A549 (cell line): ENCODE data around the gene RBMS3. TPM values are rescaled to one million over a fixed set of nuclear protein-coding genes. Genes with fewer than 3 reads are reported as not detected.

Experiments
- ATAC-seq, 2 experiments: fragments of 200-7000 bp in 1 of 2; fragments of >200 bp in 1 of 2; cut with Nextera tagmentation in 1 of 2; cut with Tn5 transposase in 1 of 2; 3 replicates each; pipeline versions ENCODE4 v1.8.0 to v1.9.1; 2018 to 2020; ENCODE audit warnings: mild to moderate bottlenecking in 1 of 2, moderate library complexity in 1 of 2
- CTCF ChIA-PET: fragments of 300-600 bp; sonication (Branson Sonifier 250); formaldehyde crosslinking; extraction: SDS; loops from one replicate; lab custom pipeline; 2021; ENCODE audit warnings: antibody characterized with exemption, inconsistent platforms; lab: Yijun Ruan, JAX
- POLR2A ChIA-PET: fragments of 350-600 bp; formaldehyde crosslinking; extraction: SDS; loops from one replicate; lab custom pipeline; 2021; ENCODE audit warnings: antibody characterized with exemption, inconsistent platforms; lab: Yijun Ruan, JAX
- DNase-seq, 2 experiments: peaks; one replicate each; pipeline versions ENCODE4 v3.0.0 to v3.0.0-alpha.2; 2011 to 2016; ENCODE audit warnings: low read depth in 1 of 2, low spot score in 1 of 2
- FAIRE-seq: peaks from 2 replicates; lab custom pipeline; 2011; peaks lifted over from hg19 to GRCh38; lab: Jason Lieb, UNC
- H3K27ac ChIP-seq, 2 experiments: fragments of >200 bp; sonication (Bioruptor Twin); formaldehyde crosslinking; 3 replicates each; pipeline ENCODE4 v1.5.1; 2016 to 2017
- H3K4me1 ChIP-seq: fragments of >200 bp; sonication (Bioruptor Twin); formaldehyde crosslinking; 3 replicates; pipeline ENCODE4 v1.6.1; 2016
- H3K4me2 ChIP-seq: fragments of >200 bp; sonication (Bioruptor Twin); formaldehyde crosslinking; 3 replicates; pipeline ENCODE4 v1.6.1; 2016
- H3K4me3 ChIP-seq: fragments of >200 bp; sonication (Bioruptor Twin); formaldehyde crosslinking; 3 replicates; pipeline ENCODE4 v1.5.1; 2016
- H3K9me3 ChIP-seq: fragments of >200 bp; sonication (Bioruptor Twin); formaldehyde crosslinking; 3 replicates; pipeline ENCODE4 v1.6.1; 2016
- BHLHE40 ChIP-seq: IDR thresholded peaks from 2 replicates; pipeline ENCODE4 v1.6.1; 2012; ENCODE audit warnings: low read depth, low read length, inconsistent platforms
- E2F6 ChIP-seq: IDR thresholded peaks from 2 replicates; pipeline ENCODE4 v1.6.1; 2012; ENCODE audit warnings: low read depth, borderline replicate concordance
- EHF ChIP-seq: fragments of 250-450 bp; sonication (Bioruptor Pico); IDR thresholded peaks from 2 replicates; pipeline ENCODE4 v1.5.0; 2020; ENCODE audit warnings: mild to moderate bottlenecking
- EP300 ChIP-seq, 2 experiments: fragments of >200 bp; sonication (Bioruptor Twin); formaldehyde crosslinking; IDR thresholded peaks; 2 replicates in 1 of 2; 3 replicates in 1 of 2; pipeline ENCODE4 v1.6.1; 2016 to 2017
- FOSL2 ChIP-seq, 2 experiments: fragments of 450-650 bp in 1 of 2; fragments of >200 bp in 1 of 2; sonication (Bioruptor Twin) in 1 of 2; formaldehyde crosslinking; IDR thresholded peaks; 2 replicates each; pipeline versions ENCODE4 v1.5.0 to v1.6.1; 2016 to 2020; ENCODE audit warnings: mild to moderate bottlenecking in 1 of 2, moderate library complexity in 1 of 2
- FOXS1 ChIP-seq: fragments of 250-450 bp; sonication (Bioruptor Pico); IDR thresholded peaks from 2 replicates; pipeline ENCODE4 v1.5.0; 2020; ENCODE audit warnings: mild to moderate bottlenecking, moderate library complexity
- GATA3 ChIP-seq: IDR thresholded peaks from 2 replicates; pipeline ENCODE4 v1.6.1; 2012; ENCODE audit warnings: borderline replicate concordance
- HDAC2 ChIP-seq: fragments of 200-600 bp; sonication (generic); IDR thresholded peaks from 2 replicates; pipeline ENCODE4 v1.6.1; 2016
- HEYL ChIP-seq: fragments of 250-450 bp; sonication (Bioruptor Pico); IDR thresholded peaks from 2 replicates; pipeline ENCODE4 v1.8.0; 2021; ENCODE audit warnings: mild to moderate bottlenecking, moderate library complexity
- HOXB5 ChIP-seq: fragments of 250-450 bp; sonication (Bioruptor Pico); IDR thresholded peaks from 2 replicates; pipeline ENCODE4 v1.5.0; 2020; ENCODE audit warnings: mild to moderate bottlenecking, moderate library complexity
- KDM1A ChIP-seq: fragments of 200-600 bp; sonication (generic); IDR thresholded peaks from 2 replicates; pipeline ENCODE4 v1.6.1; 2016; ENCODE audit warnings: low read depth, mild to moderate bottlenecking
- KDM5A ChIP-seq: fragments of 200-600 bp; sonication (generic); IDR thresholded peaks from 2 replicates; pipeline ENCODE4 v1.6.1; 2016; ENCODE audit warnings: antibody characterized with exemption, mild to moderate bottlenecking
- MAFK ChIP-seq: fragments of 450-650 bp; IDR thresholded peaks from 2 replicates; pipeline ENCODE4 v1.6.1; 2014; ENCODE audit not compliant: partially characterized antibody
- MAX ChIP-seq: IDR thresholded peaks from 2 replicates; pipeline ENCODE4 v1.6.1; 2012
- PBX3 ChIP-seq: IDR thresholded peaks from 2 replicates; pipeline ENCODE4 v1.6.1; 2012
- PHF8 ChIP-seq: fragments of 200-600 bp; sonication (generic); IDR thresholded peaks from 2 replicates; pipeline ENCODE4 v1.6.1; 2016; ENCODE audit warnings: low read depth, mild to moderate bottlenecking, antibody characterized with exemption, moderate library complexity, borderline replicate concordance
- RARB ChIP-seq: fragments of 250-450 bp; sonication (Bioruptor Pico); IDR thresholded peaks from 2 replicates; pipeline ENCODE4 v1.8.0; 2021; ENCODE audit warnings: mild to moderate bottlenecking, moderate library complexity
- RCOR1 ChIP-seq: fragments of 150-350 bp; IDR thresholded peaks from 2 replicates; pipeline ENCODE4 v1.6.1; 2014; ENCODE audit warnings: antibody characterized with exemption, low read length, low read depth
- RNF2 ChIP-seq: fragments of 200-600 bp; sonication (generic); IDR thresholded peaks from 2 replicates; pipeline ENCODE4 v1.6.1; 2016; ENCODE audit warnings: low read depth, mild to moderate bottlenecking, antibody characterized with exemption, moderate library complexity, borderline replicate concordance
- SMC3 ChIP-seq: fragments of >200 bp; sonication (Bioruptor Twin); formaldehyde crosslinking; IDR thresholded peaks from 3 replicates; pipeline ENCODE4 v1.6.1; 2018; ENCODE audit warnings: inconsistent platforms
- SREBF2 ChIP-seq: fragments of 450-650 bp; IDR thresholded peaks from 2 replicates; pipeline ENCODE4 v1.6.1; 2014; ENCODE audit warnings: mild to moderate bottlenecking, moderate library complexity
- TP53 ChIP-seq: fragments of 250-450 bp; sonication (Bioruptor Pico); IDR thresholded peaks from 2 replicates; pipeline ENCODE4 v1.5.0; 2021; ENCODE audit warnings: mild to moderate bottlenecking, moderate library complexity
- USF2 ChIP-seq: fragments of 450-650 bp; IDR thresholded peaks from 2 replicates; pipeline ENCODE4 v1.6.1; 2014; ENCODE audit warnings: antibody characterized with exemption
- ZNF302 ChIP-seq: fragments of 250-450 bp; sonication (Bioruptor Pico); IDR thresholded peaks from 2 replicates; pipeline ENCODE4 v1.9.0; 2021; ENCODE audit warnings: inconsistent platforms, mild to moderate bottlenecking, moderate library complexity
- WGBS: methylation state at CpG from one replicate; pipeline ENCODE4 v1.1.6; 2017; ENCODE audit errors: missing lambda C conversion rate; 5-methylcytosine and 5-hydroxymethylcytosine counted together
- polyA plus RNA-seq, 4 experiments: library from polyadenylated mRNA; depleted of rRNA in 3 of 4; stranded (reverse); fragments of >200 nt; fragmentation: RNase III in 1 of 4; extraction: RNeasy Plus Mini Kit Qiagen cat#74134 plus additional on column Dnase treatment in 1 of 4; gene quantifications; 2 replicates in 3 of 4; 3 replicates in 1 of 4; pipeline ENCODE4 v1.2.3, GENCODE V29; 2011 to 2017

RBMS3 gene
- polyA plus RNA-seq, 2 of the 4 experiments (the other 2 are of a cell fraction) = 0.92 to 4.1 TPM

- no peak for ATAC-seq
- Histone ChIP-seq H3K4me2 (no peak overlapping the region), H3K9me3 (no peaks in the 10 kb centered on the region), H3K4me1 (no peaks in the 10 kb centered on the region), H3K4me3 (no peak overlapping the region), H3K27ac (no peak overlapping the region)
- 89% methylated on average over 3 of the region's 3 CpGs for WGBS
- ChIA-PET POLR2A (interaction anchor here (0.6 kb wide), 1 partner anchor 717 kb away, joined by 3 read pairs; no protein-coding TSS in a partner anchor), CTCF (interaction anchor here (1.1 kb wide), 1 partner anchor 921 kb away, joined by 3 read pairs; no protein-coding TSS in a partner anchor)
- no peak for FAIRE-seq
- no peak for DNase-seq
- TF ChIP-seq GATA3 (no peak), E2F6 (no peak), KDM1A (no peak), BHLHE40 (no peak), HEYL (CRISPR knock-in tag) (no peak), MAX (no peak), FOSL2 (IDR thresholded peaks at IDR 0.05) (no peak), FOSL2 (CRISPR knock-in tag; IDR thresholded peaks at IDR 0.05) (no peak), SREBF2 (no peak), RNF2 (no peak), ZNF302 (CRISPR knock-in tag) (no peak), EHF (CRISPR knock-in tag) (no peak), USF2 (no peak), TP53 (no peak), FOXS1 (CRISPR knock-in tag) (no peak), HDAC2 (no peak), PBX3 (no peak)
These were observed 723.6 kb downstream of the RBMS3 start for GRCh38 chr3:30004481-30004880.

- no peak for ATAC-seq
- H3K4me2 ChIP-seq = no peak overlapping the region
- TF ChIP-seq BHLHE40 (no peak), RCOR1 (no peak), MAFK (no peak), KDM5A (no peak), RARB (CRISPR knock-in tag) (no peak), KDM1A (no peak), EP300 (IDR thresholded peaks at IDR 0.05) (no peak)
- TF ChIP-seq, all 56 proteins: peak for 0
- Histone ChIP-seq H3K4me1 (no peaks in the 10 kb centered on the region), H3K9me3 (no peaks in the 10 kb centered on the region), H3K27ac (no peak overlapping the region), H3K4me3 (no peak overlapping the region)
- FAIRE-seq (no peak), DNase-seq (no peak)
- CTCF ChIA-PET = no interaction called here
- POLR2A ChIA-PET = no interaction called here
- 67% methylated on average over 1 of the region's 1 CpG for WGBS
These were observed 725.2 kb downstream of the RBMS3 start for GRCh38 chr3:30006111-30006510.

GRCh38 chr3:30007668-30008067 lies 726.8 kb downstream of the RBMS3 start:
- no peaks in the 10 kb centered on the region for H3K4me1 ChIP-seq
- H3K9me3 ChIP-seq = no peaks in the 10 kb centered on the region
- ChIA-PET CTCF (no interaction called here), POLR2A (no interaction called here)
- WGBS = 63% methylated on average over 1 of the region's 1 CpG
- ATAC-seq (no peak), FAIRE-seq (peak; percentile 7), DNase-seq (no peak)
- no peak overlapping the region for H3K27ac ChIP-seq
- no peak overlapping the region for H3K4me2 ChIP-seq
- no peak overlapping the region for H3K4me3 ChIP-seq
- TF ChIP-seq PBX3 = no peak
- no peak for TF ChIP-seq MAX
- no peak for TF ChIP-seq HOXB5 (CRISPR knock-in tag)
- TF ChIP-seq HDAC2 = no peak
- no peak for TF ChIP-seq PHF8
- TF ChIP-seq FOXS1 (CRISPR knock-in tag) = no peak
- no peak for TF ChIP-seq SREBF2
- TF ChIP-seq SMC3 = no peak
- TF ChIP-seq ZNF302 (CRISPR knock-in tag) = no peak
